Keratinocyte (primary cell): ENCODE data around the gene ZNF343. TPM values are rescaled to one million over a fixed set of nuclear protein-coding genes. Genes with fewer than 3 reads are reported as not detected.

Experiments used
- DNase-seq: peaks from one replicate; pipeline ENCODE4 v3.0.0-alpha.2; 2011; ENCODE audit warnings: low read depth, missing footprints, low spot score
- FAIRE-seq: peaks from 2 replicates; lab custom pipeline; 2011; peaks lifted over from hg19 to GRCh38; lab: Jason Lieb, UNC
- H2AFZ ChIP-seq: 2 replicates; pipeline ENCODE4 v1.6.0; 2012; ENCODE audit warnings: low read length, control low read depth, inconsistent platforms; ENCODE audit not compliant: control insufficient read depth
- H3K27ac ChIP-seq: 2 replicates; pipeline ENCODE4 v1.5.1; 2011; ENCODE audit warnings: low read length; ENCODE audit not compliant: control insufficient read depth, insufficient read depth
- H3K27me3 ChIP-seq: 3 replicates; pipeline ENCODE4 v1.6.0; 2011; ENCODE audit warnings: low read length; ENCODE audit not compliant: control insufficient read depth, insufficient read depth; ENCODE audit errors: extremely low read depth
- H3K36me3 ChIP-seq, 2 experiments: 2 replicates in 1 of 2; 3 replicates in 1 of 2; pipeline ENCODE4 v1.5.1; 2011; ENCODE audit warnings: low read length in 2 of 2, mild to moderate bottlenecking in 1 of 2; ENCODE audit not compliant: control insufficient read depth in 2 of 2, insufficient read depth in 2 of 2; ENCODE audit errors: extremely low read depth in 1 of 2
- H3K4me1 ChIP-seq: 3 replicates; pipeline ENCODE4 v1.5.1; 2011; ENCODE audit warnings: low read length; ENCODE audit not compliant: control insufficient read depth, insufficient read depth; ENCODE audit errors: extremely low read depth
- H3K4me2 ChIP-seq: 3 replicates; pipeline ENCODE4 v1.6.0; 2011; ENCODE audit warnings: low read depth, low read length; ENCODE audit not compliant: control insufficient read depth, insufficient read depth; ENCODE audit errors: extremely low read depth
- H3K4me3 ChIP-seq, 3 experiments: fragments of 200-600 bp in 1 of 3; sonication (generic) in 1 of 3; 2 replicates in 2 of 3; 3 replicates in 1 of 3; pipeline ENCODE4 v1.5.1; 2011 to 2016; ENCODE audit warnings: low read length in 3 of 3, mild to moderate bottlenecking in 3 of 3, control low read depth in 2 of 3, inconsistent platforms in 1 of 3, low read depth in 1 of 3, mixed read lengths in 1 of 3, mixed run types in 1 of 3, moderate library complexity in 1 of 3; ENCODE audit not compliant: control insufficient read depth in 2 of 3, insufficient read depth in 2 of 3; ENCODE audit errors: extremely low read depth in 1 of 3
- H3K79me2 ChIP-seq: 2 replicates; pipeline ENCODE4 v1.6.0; 2012; ENCODE audit warnings: low read length; ENCODE audit not compliant: control insufficient read depth, insufficient read depth
- H3K9ac ChIP-seq: 3 replicates; pipeline ENCODE4 v1.6.0; 2011; ENCODE audit warnings: low read length; ENCODE audit not compliant: control insufficient read depth, insufficient read depth; ENCODE audit errors: extremely low read depth
- H3K9me1 ChIP-seq: 3 replicates; pipeline ENCODE4 v1.6.0; 2011; ENCODE audit warnings: low read length; ENCODE audit not compliant: control insufficient read depth, insufficient read depth; ENCODE audit errors: extremely low read depth
- H3K9me3 ChIP-seq: 2 replicates; pipeline ENCODE4 v1.5.1; 2012; ENCODE audit warnings: low read depth, low read length; ENCODE audit not compliant: control insufficient read depth
- H4K20me1 ChIP-seq: 3 replicates; pipeline ENCODE4 v1.6.0; 2011; ENCODE audit warnings: low read length; ENCODE audit not compliant: control insufficient read depth, insufficient read depth; ENCODE audit errors: extremely low read depth
- CTCF ChIP-seq, 3 experiments: IDR thresholded peaks in 1 of 3; conservative IDR thresholded peaks in 1 of 3; optimal IDR thresholded peaks in 1 of 3; 2 replicates in 2 of 3; 3 replicates in 1 of 3; pipeline versions ENCODE3 to v1.5.1; 2011; ENCODE audit warnings: low read length in 3 of 3, mild to moderate bottlenecking in 3 of 3, moderate library complexity in 2 of 3, control low read depth in 1 of 3, inconsistent platforms in 1 of 3; ENCODE audit not compliant: insufficient read depth in 2 of 3; ENCODE audit errors: extremely low read depth in 1 of 3
- EZH2 ChIP-seq: IDR thresholded peaks from one replicate; pipeline ENCODE4 v1.6.1; 2012; ENCODE audit warnings: inconsistent platforms, mild to moderate bottlenecking, low read length, moderate library complexity
- dilution Hi-C: fragments of 300-500 bp; cut with MboI; formaldehyde crosslinking; loops from one replicate; pipeline ENCODE4 v1.7.0; 2020; ENCODE audit warnings: low sequenced_read_pairs; ENCODE audit not compliant: extremely low pct_ligation_motif_present
- polyA plus RNA-seq, 5 experiments: library from polyadenylated mRNA; depleted of rRNA in 3 of 5; stranded (reverse) in 3 of 5; stranded (forward) in 1 of 5; unstranded in 1 of 5; fragments of >200 nt; gene quantifications; 1 replicate in 1 of 5; 2 replicates in 3 of 5; 3 replicates in 1 of 5; pipeline versions ENCODE4 v1.2.1 to v1.2.3, GENCODE V29; 2011 to 2012; ENCODE audit warnings: missing spikeins in 2 of 5, low read depth in 1 of 5, low replicate concordance in 1 of 5

Gene ZNF343
- polyA plus RNA-seq, 1 donor (not counting 4 experiments of a cell fraction or from before 2014, with no cell fraction given), result 11.7 TPM

- Histone ChIP-seq H3K36me3 (no peaks in the 10 kb centered on the region), H2AFZ (no peak overlapping the region), H3K4me3 (no peak overlapping the region), H3K79me2 (no peaks in the 10 kb centered on the region), H3K27me3 (peaks cover 26% of the 10 kb centered on the region), H3K9me3 (no peaks in the 10 kb centered on the region), H3K4me1 (no peaks in the 10 kb centered on the region), H3K9ac (no peak overlapping the region), H3K27ac (no peak overlapping the region), H3K9me1 (no peaks in the 10 kb centered on the region), H3K4me2 (no peak overlapping the region), H4K20me1 (no peaks in the 10 kb centered on the region)
- no peak for TF ChIP-seq EZH2
- no peak for TF ChIP-seq CTCF (optimal IDR thresholded peaks at IDR 0.05 in 1 of 3, IDR thresholded peaks at IDR 0.05 in 1 of 3, conservative IDR thresholded peaks at IDR 0.05 in 1 of 3; ENCODE audit: extremely low read depth in 1 of 3, insufficient read depth in 2 of 3, low read length in 3 of 3)
- FAIRE-seq, result no peak
- DNase-seq, result no peak
- dilution Hi-C loops, result no loop called here
Observed at GRCh38 chr20:2542361-2542760, 33.6 kb upstream of the ZNF343 start.

GRCh38 chr20:2541940-2542339, 33.2 kb upstream of the ZNF343 start:
- Histone ChIP-seq H3K9ac (no peak overlapping the region), H3K4me3 (no peak overlapping the region), H4K20me1 (no peaks in the 10 kb centered on the region), H3K27me3 (peaks cover 29% of the 10 kb centered on the region), H3K27ac (no peak overlapping the region), H3K36me3 (no peaks in the 10 kb centered on the region), H3K79me2 (no peaks in the 10 kb centered on the region), H3K9me1 (no peaks in the 10 kb centered on the region), H3K4me1 (no peaks in the 10 kb centered on the region), H3K4me2 (no peak overlapping the region), H3K9me3 (no peaks in the 10 kb centered on the region), H2AFZ (no peak overlapping the region)
- dilution Hi-C loops, result no loop called here
- FAIRE-seq (no peak), DNase-seq (no peak)
- no peak for TF ChIP-seq EZH2
- TF ChIP-seq CTCF (optimal IDR thresholded peaks at IDR 0.05 in 1 of 3, IDR thresholded peaks at IDR 0.05 in 1 of 3, conservative IDR thresholded peaks at IDR 0.05 in 1 of 3; ENCODE audit: extremely low read depth in 1 of 3, insufficient read depth in 2 of 3, low read length in 3 of 3), result no peak
